Osteocyte (in vitro differentiated cells): ENCODE results near the gene FZD2. TPM values are rescaled to one million over a fixed set of nuclear protein-coding genes. Genes with fewer than 3 reads are reported as not detected.
"Not testable (repeated sequence)": the region's sequence is repeated elsewhere in the genome, so short reads cannot be mapped to it uniquely, and the experiment has no call there.

Source experiments
- DNase-seq: peaks from one replicate; pipeline ENCODE4 v3.0.0; 2021; ENCODE audit warnings: mixed read lengths; ENCODE audit not compliant: unreplicated experiment; ENCODE audit errors: extremely low spot score
- H3K27ac Mint-ChIP-seq: one replicate; pipeline ENCODE4 v1.8.0; 2021; ENCODE audit warnings: mild to moderate bottlenecking, mixed read lengths; ENCODE audit not compliant: unreplicated experiment
- H3K27me3 Mint-ChIP-seq: one replicate; pipeline ENCODE4 v1.8.0; 2021; ENCODE audit warnings: mixed read lengths; ENCODE audit not compliant: unreplicated experiment
- H3K36me3 Mint-ChIP-seq: one replicate; pipeline ENCODE4 v1.8.0; 2021; ENCODE audit warnings: mixed read lengths; ENCODE audit not compliant: unreplicated experiment
- H3K4me1 Mint-ChIP-seq: one replicate; pipeline ENCODE4 v1.8.0; 2021; ENCODE audit warnings: mixed read lengths; ENCODE audit not compliant: unreplicated experiment
- H3K4me3 Mint-ChIP-seq: one replicate; pipeline ENCODE4 v1.8.0; 2021; ENCODE audit warnings: mild to moderate bottlenecking, moderate library complexity, mixed read lengths; ENCODE audit not compliant: unreplicated experiment
- H3K9me3 Mint-ChIP-seq: one replicate; pipeline ENCODE4 v1.8.0; 2021; ENCODE audit warnings: mixed read lengths; ENCODE audit not compliant: unreplicated experiment
- total RNA-seq: library from RNA; stranded (reverse); gene quantifications from 2 replicates; pipeline ENCODE4 v1.2.1, GENCODE V29; 2021
- TF ChIP-seq, protein P1 (sequence below): fragments of 200-600 bp; sonication (generic); IDR thresholded peaks from 2 replicates; pipeline ENCODE4 v1.5.0; 2021; ENCODE audit warnings: antibody characterized with exemption, mild to moderate bottlenecking, moderate library complexity

Gene FZD2
- total RNA-seq, 1 donor from 2014 or later, result 203 TPM

DNA sequence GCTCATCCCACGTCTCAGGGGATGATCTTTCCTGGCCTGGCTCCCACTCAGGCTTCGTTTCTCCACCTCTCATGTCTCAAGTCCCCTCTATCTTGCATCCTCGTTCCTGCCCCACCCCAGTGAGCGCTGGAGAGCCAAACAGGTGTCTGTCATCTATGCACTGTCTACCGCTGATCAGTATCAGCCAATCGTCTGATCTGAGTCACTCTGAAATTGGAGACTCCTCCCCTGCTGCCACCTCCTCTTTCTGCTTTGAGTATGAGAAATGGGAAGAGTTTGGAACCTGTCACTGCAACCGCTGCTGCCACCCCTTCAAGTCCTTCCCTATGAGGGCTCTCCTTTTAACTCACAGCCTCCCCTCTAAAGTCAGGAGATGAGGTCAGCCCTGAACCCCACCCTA, 28.0 kb downstream of the FZD2 start:
- H3K27me3 Mint-ChIP-seq, result no peaks in the 10 kb centered on the region
- H3K4me1 Mint-ChIP-seq, result peaks cover 43% of the 10 kb centered on the region
- peak overlapping the region; percentile 43 for H3K27ac Mint-ChIP-seq

DNA sequence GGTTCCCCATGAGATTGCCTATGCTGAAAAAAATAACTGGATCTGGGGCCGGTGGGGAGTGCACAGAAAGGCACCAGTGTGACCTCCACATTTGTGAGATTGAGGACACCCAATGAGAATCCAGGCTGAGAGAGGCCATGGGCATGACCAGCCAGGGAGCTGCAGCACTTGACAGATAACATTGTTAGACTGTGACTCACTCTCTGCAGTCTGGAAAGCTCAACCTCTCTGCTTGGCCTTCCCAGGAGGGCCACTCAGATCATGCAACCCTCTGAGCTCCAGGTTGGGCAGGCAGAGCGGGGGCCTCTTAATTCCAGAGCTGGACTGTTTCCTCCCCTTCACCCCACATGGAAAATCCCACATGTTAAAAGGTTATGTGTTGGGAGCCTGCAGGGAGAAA, 30.1 kb downstream of the FZD2 start:
- H3K4me3 Mint-ChIP-seq, result no peak overlapping the region
- peaks cover 45% of the 10 kb centered on the region for H3K4me1 Mint-ChIP-seq
- no peaks in the 10 kb centered on the region for H3K36me3 Mint-ChIP-seq
- peak overlapping the region; percentile 93 for H3K27ac Mint-ChIP-seq
- DNase-seq, result no peak
- H3K9me3 Mint-ChIP-seq, result no peaks in the 10 kb centered on the region
- H3K27me3 Mint-ChIP-seq, result no peaks in the 10 kb centered on the region
- TF ChIP-seq, protein P1, sequence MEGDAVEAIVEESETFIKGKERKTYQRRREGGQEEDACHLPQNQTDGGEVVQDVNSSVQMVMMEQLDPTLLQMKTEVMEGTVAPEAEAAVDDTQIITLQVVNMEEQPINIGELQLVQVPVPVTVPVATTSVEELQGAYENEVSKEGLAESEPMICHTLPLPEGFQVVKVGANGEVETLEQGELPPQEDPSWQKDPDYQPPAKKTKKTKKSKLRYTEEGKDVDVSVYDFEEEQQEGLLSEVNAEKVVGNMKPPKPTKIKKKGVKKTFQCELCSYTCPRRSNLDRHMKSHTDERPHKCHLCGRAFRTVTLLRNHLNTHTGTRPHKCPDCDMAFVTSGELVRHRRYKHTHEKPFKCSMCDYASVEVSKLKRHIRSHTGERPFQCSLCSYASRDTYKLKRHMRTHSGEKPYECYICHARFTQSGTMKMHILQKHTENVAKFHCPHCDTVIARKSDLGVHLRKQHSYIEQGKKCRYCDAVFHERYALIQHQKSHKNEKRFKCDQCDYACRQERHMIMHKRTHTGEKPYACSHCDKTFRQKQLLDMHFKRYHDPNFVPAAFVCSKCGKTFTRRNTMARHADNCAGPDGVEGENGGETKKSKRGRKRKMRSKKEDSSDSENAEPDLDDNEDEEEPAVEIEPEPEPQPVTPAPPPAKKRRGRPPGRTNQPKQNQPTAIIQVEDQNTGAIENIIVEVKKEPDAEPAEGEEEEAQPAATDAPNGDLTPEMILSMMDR, result no peak

More for the DNA sequence above, 28.0 kb downstream of the FZD2 start:
- TF ChIP-seq, protein P1, result no peak
- no peak for DNase-seq
- no peaks in the 10 kb centered on the region for H3K9me3 Mint-ChIP-seq
- H3K36me3 Mint-ChIP-seq, result no peaks in the 10 kb centered on the region
- H3K4me3 Mint-ChIP-seq, result no peak overlapping the region

DNA sequence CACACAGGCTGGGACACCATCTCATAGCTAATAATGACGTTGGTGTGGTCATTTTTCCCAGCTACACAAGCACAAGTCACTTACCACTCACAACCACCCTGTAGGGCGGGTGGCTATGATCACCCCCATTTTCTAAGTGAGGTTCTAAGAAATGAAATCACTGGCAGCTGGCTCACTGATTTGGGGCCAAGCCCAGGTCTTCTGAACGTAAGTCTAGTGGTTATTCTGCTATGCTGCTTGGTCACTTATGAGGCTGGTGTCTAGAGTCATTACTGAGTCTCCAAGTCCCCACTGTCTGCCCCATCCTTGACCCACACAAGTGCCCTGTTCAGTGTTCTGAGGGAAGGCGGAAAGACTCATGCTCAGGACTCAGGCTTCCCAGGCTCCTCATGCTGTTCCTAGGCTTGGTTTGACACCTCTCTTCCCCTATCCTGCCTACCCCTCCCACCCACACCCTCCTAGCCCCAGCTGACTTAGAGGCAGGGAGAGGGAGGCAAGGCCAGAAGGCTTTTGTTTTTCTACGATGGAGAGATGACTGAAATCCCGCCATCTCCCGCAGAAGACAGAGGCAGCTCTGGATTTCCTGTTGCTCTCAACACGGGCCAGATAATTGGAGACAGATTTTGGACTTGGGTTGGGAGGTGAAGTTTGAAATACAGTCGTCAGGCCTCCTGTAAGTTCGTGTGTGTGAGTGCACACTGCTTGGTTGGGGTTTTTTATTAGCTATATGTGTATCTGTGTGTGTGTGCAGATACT, 32.2 kb downstream of the FZD2 start:
- DNase-seq, result no peak
- Mint-ChIP-seq H3K4me3 (no peak overlapping the region), H3K9me3 (no peaks in the 10 kb centered on the region), H3K4me1 (peaks cover 41% of the 10 kb centered on the region), H3K27me3 (no peaks in the 10 kb centered on the region), H3K36me3 (no peaks in the 10 kb centered on the region), H3K27ac (no peak overlapping the region)
- TF ChIP-seq, protein P1, result no peak

DNA sequence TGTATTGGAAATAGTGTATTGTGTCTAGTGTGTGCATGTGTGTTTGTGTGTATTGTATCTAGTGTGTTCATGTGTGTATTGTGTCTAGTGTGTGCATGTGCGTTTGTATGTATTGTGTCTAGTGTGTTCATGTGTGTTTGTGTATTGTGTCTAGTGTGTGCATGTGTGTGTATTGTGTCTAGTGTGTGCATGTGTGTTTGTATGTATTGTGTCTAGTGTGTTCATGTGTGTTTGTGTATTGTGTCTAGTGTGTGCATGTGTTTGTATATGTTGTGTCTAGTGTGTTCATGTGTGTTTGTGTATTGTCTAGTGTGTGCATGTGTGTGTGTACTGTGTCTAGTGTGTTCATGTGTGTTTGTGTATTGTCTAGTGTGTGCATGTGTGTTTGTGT, 32.8 kb downstream of the FZD2 start:
- H3K4me1 Mint-ChIP-seq, result peaks cover 39% of the 10 kb centered on the region
- not testable (repeated sequence) for H3K9me3 Mint-ChIP-seq, H3K27ac Mint-ChIP-seq, H3K27me3 Mint-ChIP-seq, DNase-seq, H3K36me3 Mint-ChIP-seq, H3K4me3 Mint-ChIP-seq

DNA sequence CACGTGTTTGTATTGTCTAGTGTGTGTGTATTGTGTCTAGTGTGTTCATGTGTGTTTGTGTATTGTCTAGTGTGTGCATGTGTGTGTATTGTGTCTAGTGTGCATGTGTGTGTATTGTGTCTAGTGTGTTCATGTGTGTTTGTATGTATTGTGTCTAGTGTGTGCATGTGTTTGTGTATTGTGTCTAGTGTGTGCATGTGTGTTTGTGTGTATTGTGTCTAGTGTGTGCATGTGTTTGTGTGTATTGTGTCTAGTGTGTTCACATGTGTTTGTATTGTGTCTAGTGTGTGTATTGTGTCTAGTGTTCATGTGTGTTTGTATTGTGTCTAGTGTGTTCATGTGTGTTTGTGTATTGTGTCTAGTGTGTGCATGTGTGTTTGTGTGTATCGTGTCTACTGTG, 33.5 kb downstream of the FZD2 start:
- H3K27ac Mint-ChIP-seq, H3K27me3 Mint-ChIP-seq, H3K36me3 Mint-ChIP-seq, H3K4me3 Mint-ChIP-seq, DNase-seq, H3K9me3 Mint-ChIP-seq: not testable (repeated sequence)
- peaks cover 32% of the 10 kb centered on the region for H3K4me1 Mint-ChIP-seq

DNA sequence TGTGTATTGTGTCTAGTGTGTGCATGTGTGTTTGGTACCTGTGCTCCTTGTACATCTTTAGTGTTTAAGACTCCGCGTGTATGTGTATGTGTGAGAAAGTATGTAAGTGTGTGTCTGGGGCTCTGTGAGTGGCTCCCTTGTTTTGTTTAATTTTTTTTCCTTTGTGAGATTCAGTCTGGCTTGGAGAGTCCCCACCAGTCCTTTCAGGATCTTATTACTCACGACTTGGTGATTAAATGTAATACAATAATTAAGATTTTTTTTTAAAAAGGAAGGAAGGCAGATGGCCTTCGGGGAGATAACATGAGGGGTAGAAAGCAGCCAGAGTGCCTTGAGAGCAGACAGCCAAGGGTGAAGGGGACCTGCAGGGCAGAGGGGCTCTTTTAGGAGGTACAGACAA, 33.9 kb downstream of the FZD2 start:
- Mint-ChIP-seq H3K36me3 (no peaks in the 10 kb centered on the region), H3K27ac (no peak overlapping the region), H3K27me3 (no peaks in the 10 kb centered on the region), H3K9me3 (no peaks in the 10 kb centered on the region), H3K4me1 (peaks cover 28% of the 10 kb centered on the region), H3K4me3 (no peak overlapping the region)
- TF ChIP-seq, protein P1, result no peak
- DNase-seq, result no peak
